ENCODE measurements around the gene MORN5.

MORN5 gene

GRCh38 chr9:122244349-122244748 is 84.6 kb downstream of the MORN5 start:
- DNase-seq, result no peak

GRCh38 chr9:122246666-122247065 is 87.0 kb downstream of the MORN5 start:
- DNase-seq, result no peak

- DNase-seq, result no peak
Measured at GRCh38 chr9:122248448-122248865, 88.7 kb downstream of the MORN5 start.
